Liver (tissue), 9 donors: Measurements from ENCODE around the gene IL17RC. TPM values are rescaled to one million over a fixed set of nuclear protein-coding genes. Genes with fewer than 3 reads are reported as not detected.
"Not testable (repeated sequence)": the region's sequence is repeated elsewhere in the genome, so short reads cannot be mapped to it uniquely, and the experiment has no call there.

ENCODE experiments used
- DNase-seq: peaks from one replicate; pipeline ENCODE4 v3.0.0-alpha.2; 2017; ENCODE audit warnings: low spot score
- H3K27ac ChIP-seq, 2 donors: one replicate each; pipeline ENCODE4 v1.7.0; 2013; ENCODE audit warnings: inconsistent platforms in 2 of 2, low read length in 2 of 2, control low read depth in 1 of 2, low read depth in 1 of 2, mild to moderate bottlenecking in 1 of 2
- H3K27me3 ChIP-seq, 4 donors: one replicate each; pipeline versions ENCODE4 v1.6.1 to v1.7.0; 2013; ENCODE audit warnings: low read length in 3 of 4, inconsistent platforms in 1 of 4, mild to moderate bottlenecking in 1 of 4, moderate library complexity in 1 of 4; ENCODE audit not compliant: control insufficient read depth in 4 of 4, insufficient read depth in 4 of 4
- H3K36me3 ChIP-seq, 4 donors: one replicate each; pipeline versions ENCODE4 v1.6.1 to v1.7.0; 2013; ENCODE audit warnings: low read length in 3 of 4, mild to moderate bottlenecking in 3 of 4, low read depth in 1 of 4, moderate library complexity in 1 of 4; ENCODE audit not compliant: control insufficient read depth in 4 of 4, insufficient read depth in 3 of 4
- H3K4me1 ChIP-seq, 4 donors: one replicate each; pipeline versions ENCODE4 v1.6.1 to v1.7.0; 2013; ENCODE audit warnings: low read length in 3 of 4, mild to moderate bottlenecking in 3 of 4, moderate library complexity in 1 of 4; ENCODE audit not compliant: control insufficient read depth in 4 of 4, insufficient read depth in 4 of 4
- H3K4me3 ChIP-seq, 3 donors: one replicate each; pipeline versions ENCODE4 v1.6.1 to v1.7.0; 2013; ENCODE audit warnings: low read length in 3 of 3, control low read depth in 1 of 3, low read depth in 1 of 3, mild to moderate bottlenecking in 1 of 3
- H3K9ac ChIP-seq, 2 donors: one replicate each; pipeline ENCODE4 v1.7.0; 2013; ENCODE audit warnings: low read length in 2 of 2, mild to moderate bottlenecking in 2 of 2, moderate library complexity in 2 of 2, control low read depth in 1 of 2, low read depth in 1 of 2
- H3K9me3 ChIP-seq, 4 donors: one replicate each; pipeline versions ENCODE4 v1.6.1 to v1.7.0; 2013; ENCODE audit warnings: low read length in 3 of 4; ENCODE audit not compliant: control insufficient read depth in 4 of 4
- EGR1 ChIP-seq, 2 donors: IDR thresholded peaks; 2 replicates each; pipeline ENCODE4 v1.6.1; 2016 to 2018; ENCODE audit warnings: antibody characterized with exemption in 2 of 2, low read depth in 2 of 2
- FOXA1 ChIP-seq: IDR thresholded peaks from 2 replicates; pipeline ENCODE4 v1.6.1; 2016; ENCODE audit warnings: antibody characterized with exemption
- FOXA2 ChIP-seq: IDR thresholded peaks from 2 replicates; pipeline ENCODE4 v1.6.1; 2016; ENCODE audit warnings: antibody characterized with exemption
- GABPA ChIP-seq, 2 donors: IDR thresholded peaks in 1 of 2; conservative IDR thresholded peaks in 1 of 2; 2 replicates each; pipeline ENCODE4 v1.6.1; 2016; ENCODE audit warnings: antibody characterized with exemption in 2 of 2, mild to moderate bottlenecking in 1 of 2, moderate library complexity in 1 of 2
- HNF4A ChIP-seq, 2 donors: conservative IDR thresholded peaks; 2 replicates each; pipeline ENCODE4 v1.6.1; 2016; ENCODE audit warnings: antibody characterized with exemption in 2 of 2, mild to moderate bottlenecking in 2 of 2
- HNF4G ChIP-seq: IDR thresholded peaks from 2 replicates; pipeline ENCODE4 v1.6.1; 2016; ENCODE audit warnings: antibody characterized with exemption
- JUND ChIP-seq, 2 donors: IDR thresholded peaks; 2 replicates each; pipeline ENCODE4 v1.6.1; 2016; ENCODE audit warnings: antibody characterized with exemption in 2 of 2
- NR2F2 ChIP-seq: IDR thresholded peaks from 2 replicates; pipeline ENCODE4 v1.6.1; 2016; ENCODE audit warnings: antibody characterized with exemption
- RAD21 ChIP-seq, 2 donors: IDR thresholded peaks; 2 replicates each; pipeline ENCODE4 v1.6.1; 2016; ENCODE audit warnings: antibody characterized with exemption in 2 of 2, mild to moderate bottlenecking in 2 of 2
- RXRA ChIP-seq, 2 donors: IDR thresholded peaks; 2 replicates each; pipeline ENCODE4 v1.6.1; 2017 to 2018; ENCODE audit warnings: antibody characterized with exemption in 2 of 2, mild to moderate bottlenecking in 1 of 2
- SP1 ChIP-seq: IDR thresholded peaks from 2 replicates; pipeline ENCODE4 v1.6.1; 2018; ENCODE audit warnings: antibody characterized with exemption, mild to moderate bottlenecking
- YY1 ChIP-seq: IDR thresholded peaks from 2 replicates; pipeline ENCODE4 v1.6.1; 2016; ENCODE audit warnings: antibody characterized with exemption, mild to moderate bottlenecking
- WGBS: extraction: QIAGEN DNeasy Blood & Tissue Kit; methylation state at CpG from one replicate; pipeline ENCODE4 v1.1.7; 2013; 5-methylcytosine and 5-hydroxymethylcytosine counted together
- polyA plus RNA-seq, 2 donors: library from polyadenylated mRNA; stranded (reverse) in 1 of 2; unstranded in 1 of 2; fragments of 200-250 nt in 1 of 2; fragments of >200 nt in 1 of 2; fragmentation: Nextera tagmentation in 1 of 2; extraction: Ambion mirVana in 1 of 2; gene quantifications; one replicate each; pipeline versions ENCODE4 v1.2.1 to v1.2.3, GENCODE V29; 2013 to 2015
- total RNA-seq, 2 donors: library from RNA; depleted of rRNA; stranded (reverse); fragments of >200 nt; gene quantifications; one replicate each; pipeline ENCODE4 v1.2.3, GENCODE V29; 2014
- TF ChIP-seq, protein P1 (sequence below): IDR thresholded peaks from 2 replicates; pipeline ENCODE4 v1.6.1; 2016; ENCODE audit warnings: antibody characterized with exemption
- TF ChIP-seq, protein P2 (sequence below): IDR thresholded peaks from 2 replicates; pipeline ENCODE4 v1.6.1; 2016; ENCODE audit warnings: antibody characterized with exemption
- TF ChIP-seq, protein P3 (sequence below): IDR thresholded peaks from 2 replicates; pipeline ENCODE4 v1.6.1; 2016; ENCODE audit warnings: antibody characterized with exemption, mild to moderate bottlenecking
- TF ChIP-seq, protein P4 (sequence below): fragments of 150-350 bp; IDR thresholded peaks from 2 replicates; pipeline ENCODE4 v1.5.1; 2017; ENCODE audit warnings: improper control_type of control experiment, low read depth, low read length; ENCODE audit not compliant: missing input control
- TF ChIP-seq, protein P5 (sequence below): IDR thresholded peaks from 2 replicates; pipeline ENCODE4 v1.6.1; 2016; ENCODE audit warnings: antibody characterized with exemption
- donor health status: healthy.
- donor health status: healthy.
- donor health status: healthy.
- donor health status: healthy.
- donor health status: healthy.

IL17RC gene
- total and polyA plus RNA-seq, 4 donors: 15.4 to 62.8 (median 25.7) TPM

DNA sequence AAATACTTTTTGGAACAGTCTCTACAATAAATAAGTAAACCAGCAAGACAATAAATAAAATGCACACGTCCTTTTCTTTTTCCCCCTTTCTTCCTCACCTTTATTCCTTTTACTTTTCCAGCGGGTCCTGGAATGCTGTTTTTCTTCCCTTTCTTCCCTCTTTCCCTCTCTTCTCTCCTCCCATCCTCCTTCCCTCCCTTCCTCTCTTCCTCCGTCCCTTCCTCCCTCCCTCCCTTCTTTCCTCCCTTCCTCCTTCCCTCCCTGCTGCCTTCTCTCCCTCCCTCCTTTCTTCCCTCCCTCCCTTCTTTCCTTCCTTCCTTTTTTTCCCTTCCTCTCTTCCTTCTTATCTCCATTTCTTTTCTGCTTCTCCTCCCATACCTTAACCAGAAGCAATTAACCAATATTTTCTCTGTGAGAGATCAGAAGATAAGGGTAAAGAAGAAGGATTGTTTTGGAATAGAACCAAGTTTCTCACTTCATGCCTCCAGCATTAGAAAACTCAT, 17.6 kb upstream of the IL17RC start:
- peaks cover 18 to 52% (median 42%) of the 10 kb centered on the region in 4 donors for H3K4me1 ChIP-seq
- TF ChIP-seq NR2F2 (no peak), SP1 (no peak), EGR1 (IDR thresholded peaks at IDR 0.05; ENCODE audit: low read depth in 2 of 2) (no peak), FOXA1 (no peak), GABPA (IDR thresholded peaks at IDR 0.05 in 1 of 2, conservative IDR thresholded peaks at IDR 0.05 in 1 of 2) (no peak), YY1 (no peak), HNF4A (conservative IDR thresholded peaks at IDR 0.05) (no peak), RAD21 (IDR thresholded peaks at IDR 0.05) (no peak), RXRA (IDR thresholded peaks at IDR 0.05) (no peak), FOXA2 (no peak), HNF4G (no peak)
- TF ChIP-seq, protein P1, sequence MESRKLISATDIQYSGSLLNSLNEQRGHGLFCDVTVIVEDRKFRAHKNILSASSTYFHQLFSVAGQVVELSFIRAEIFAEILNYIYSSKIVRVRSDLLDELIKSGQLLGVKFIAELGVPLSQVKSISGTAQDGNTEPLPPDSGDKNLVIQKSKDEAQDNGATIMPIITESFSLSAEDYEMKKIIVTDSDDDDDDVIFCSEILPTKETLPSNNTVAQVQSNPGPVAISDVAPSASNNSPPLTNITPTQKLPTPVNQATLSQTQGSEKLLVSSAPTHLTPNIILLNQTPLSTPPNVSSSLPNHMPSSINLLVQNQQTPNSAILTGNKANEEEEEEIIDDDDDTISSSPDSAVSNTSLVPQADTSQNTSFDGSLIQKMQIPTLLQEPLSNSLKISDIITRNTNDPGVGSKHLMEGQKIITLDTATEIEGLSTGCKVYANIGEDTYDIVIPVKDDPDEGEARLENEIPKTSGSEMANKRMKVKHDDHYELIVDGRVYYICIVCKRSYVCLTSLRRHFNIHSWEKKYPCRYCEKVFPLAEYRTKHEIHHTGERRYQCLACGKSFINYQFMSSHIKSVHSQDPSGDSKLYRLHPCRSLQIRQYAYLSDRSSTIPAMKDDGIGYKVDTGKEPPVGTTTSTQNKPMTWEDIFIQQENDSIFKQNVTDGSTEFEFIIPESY: no peak
- TF ChIP-seq, protein P2, sequence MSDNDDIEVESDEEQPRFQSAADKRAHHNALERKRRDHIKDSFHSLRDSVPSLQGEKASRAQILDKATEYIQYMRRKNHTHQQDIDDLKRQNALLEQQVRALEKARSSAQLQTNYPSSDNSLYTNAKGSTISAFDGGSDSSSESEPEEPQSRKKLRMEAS: no peak
- TF ChIP-seq, protein P3, sequence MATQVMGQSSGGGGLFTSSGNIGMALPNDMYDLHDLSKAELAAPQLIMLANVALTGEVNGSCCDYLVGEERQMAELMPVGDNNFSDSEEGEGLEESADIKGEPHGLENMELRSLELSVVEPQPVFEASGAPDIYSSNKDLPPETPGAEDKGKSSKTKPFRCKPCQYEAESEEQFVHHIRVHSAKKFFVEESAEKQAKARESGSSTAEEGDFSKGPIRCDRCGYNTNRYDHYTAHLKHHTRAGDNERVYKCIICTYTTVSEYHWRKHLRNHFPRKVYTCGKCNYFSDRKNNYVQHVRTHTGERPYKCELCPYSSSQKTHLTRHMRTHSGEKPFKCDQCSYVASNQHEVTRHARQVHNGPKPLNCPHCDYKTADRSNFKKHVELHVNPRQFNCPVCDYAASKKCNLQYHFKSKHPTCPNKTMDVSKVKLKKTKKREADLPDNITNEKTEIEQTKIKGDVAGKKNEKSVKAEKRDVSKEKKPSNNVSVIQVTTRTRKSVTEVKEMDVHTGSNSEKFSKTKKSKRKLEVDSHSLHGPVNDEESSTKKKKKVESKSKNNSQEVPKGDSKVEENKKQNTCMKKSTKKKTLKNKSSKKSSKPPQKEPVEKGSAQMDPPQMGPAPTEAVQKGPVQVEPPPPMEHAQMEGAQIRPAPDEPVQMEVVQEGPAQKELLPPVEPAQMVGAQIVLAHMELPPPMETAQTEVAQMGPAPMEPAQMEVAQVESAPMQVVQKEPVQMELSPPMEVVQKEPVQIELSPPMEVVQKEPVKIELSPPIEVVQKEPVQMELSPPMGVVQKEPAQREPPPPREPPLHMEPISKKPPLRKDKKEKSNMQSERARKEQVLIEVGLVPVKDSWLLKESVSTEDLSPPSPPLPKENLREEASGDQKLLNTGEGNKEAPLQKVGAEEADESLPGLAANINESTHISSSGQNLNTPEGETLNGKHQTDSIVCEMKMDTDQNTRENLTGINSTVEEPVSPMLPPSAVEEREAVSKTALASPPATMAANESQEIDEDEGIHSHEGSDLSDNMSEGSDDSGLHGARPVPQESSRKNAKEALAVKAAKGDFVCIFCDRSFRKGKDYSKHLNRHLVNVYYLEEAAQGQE: no peak
- TF ChIP-seq, protein P4, sequence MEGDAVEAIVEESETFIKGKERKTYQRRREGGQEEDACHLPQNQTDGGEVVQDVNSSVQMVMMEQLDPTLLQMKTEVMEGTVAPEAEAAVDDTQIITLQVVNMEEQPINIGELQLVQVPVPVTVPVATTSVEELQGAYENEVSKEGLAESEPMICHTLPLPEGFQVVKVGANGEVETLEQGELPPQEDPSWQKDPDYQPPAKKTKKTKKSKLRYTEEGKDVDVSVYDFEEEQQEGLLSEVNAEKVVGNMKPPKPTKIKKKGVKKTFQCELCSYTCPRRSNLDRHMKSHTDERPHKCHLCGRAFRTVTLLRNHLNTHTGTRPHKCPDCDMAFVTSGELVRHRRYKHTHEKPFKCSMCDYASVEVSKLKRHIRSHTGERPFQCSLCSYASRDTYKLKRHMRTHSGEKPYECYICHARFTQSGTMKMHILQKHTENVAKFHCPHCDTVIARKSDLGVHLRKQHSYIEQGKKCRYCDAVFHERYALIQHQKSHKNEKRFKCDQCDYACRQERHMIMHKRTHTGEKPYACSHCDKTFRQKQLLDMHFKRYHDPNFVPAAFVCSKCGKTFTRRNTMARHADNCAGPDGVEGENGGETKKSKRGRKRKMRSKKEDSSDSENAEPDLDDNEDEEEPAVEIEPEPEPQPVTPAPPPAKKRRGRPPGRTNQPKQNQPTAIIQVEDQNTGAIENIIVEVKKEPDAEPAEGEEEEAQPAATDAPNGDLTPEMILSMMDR: no peak
- TF ChIP-seq, protein P5, sequence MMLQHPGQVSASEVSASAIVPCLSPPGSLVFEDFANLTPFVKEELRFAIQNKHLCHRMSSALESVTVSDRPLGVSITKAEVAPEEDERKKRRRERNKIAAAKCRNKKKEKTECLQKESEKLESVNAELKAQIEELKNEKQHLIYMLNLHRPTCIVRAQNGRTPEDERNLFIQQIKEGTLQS: no peak
- no peak overlapping the region for H3K9ac ChIP-seq
- H3K27me3 ChIP-seq: no peaks in the 10 kb centered on the region
- no peak for DNase-seq
- no peak overlapping the region for H3K4me3 ChIP-seq
- no peaks in the 10 kb centered on the region for H3K9me3 ChIP-seq
- peak overlapping the region in 1 of 2 donors; percentile 84 for H3K27ac ChIP-seq
- 67% methylated on average over 3 of the region's 3 CpGs for WGBS
- H3K36me3 ChIP-seq: no peaks in the 10 kb centered on the region

DNA sequence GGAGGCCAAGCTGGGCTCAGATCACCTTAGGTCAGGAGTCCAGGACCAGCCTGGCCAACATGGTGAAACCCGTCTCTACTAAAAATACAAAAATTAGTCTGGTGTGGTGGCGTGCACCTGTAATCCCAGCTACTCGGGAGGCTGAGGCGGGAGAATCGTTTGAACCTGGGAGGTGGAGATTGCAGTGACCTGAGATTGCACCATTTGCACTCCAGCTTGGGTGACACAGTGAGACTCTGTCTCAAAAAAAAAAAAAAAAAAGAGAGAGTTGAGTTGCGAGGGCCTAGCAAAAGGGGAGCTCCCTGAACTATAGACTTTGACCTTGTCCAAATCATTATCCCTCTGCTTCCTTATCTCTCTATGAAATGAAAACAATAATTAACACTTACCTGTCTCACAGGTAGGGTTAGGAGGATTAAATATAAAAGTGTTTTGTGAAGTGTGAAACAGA, 15.9 kb upstream of the IL17RC start:
- DNase-seq, H3K9ac ChIP-seq, H3K9me3 ChIP-seq, H3K27me3 ChIP-seq, H3K4me3 ChIP-seq, H3K36me3 ChIP-seq: not testable (repeated sequence)
- Histone ChIP-seq H3K4me1 (peaks cover 18 to 52% (median 42%) of the 10 kb centered on the region in 4 donors), H3K27ac (peak overlapping the region in 1 of 2 donors; percentile 13)
- 39% methylated on average over 6 of the region's 6 CpGs for WGBS
- TF ChIP-seq, protein P2: peak; percentile 17
- TF ChIP-seq SP1 (peak; percentile 80), JUND (IDR thresholded peaks at IDR 0.05) (peak in 1 of 2 donors; percentile 26), HNF4A (conservative IDR thresholded peaks at IDR 0.05) (peak; percentile 82 to 92), HNF4G (peak; percentile 63), RXRA (IDR thresholded peaks at IDR 0.05) (peak; percentile 76 to 78), NR2F2 (peak; percentile 69), YY1 (peak; percentile 47)
